HG03378 (cell line): ENCODE data around the gene NTSR2.

ENCODE experiments used
- ATAC-seq: cut with Tn5 transposase; IDR thresholded peaks from one replicate; pipeline ENCODE4 v1.9.1; 2021; ENCODE audit warnings: mild to moderate bottlenecking, moderate library complexity; ENCODE audit not compliant: unreplicated experiment

The NTSR2 gene

GRCh38 chr2:11658208-11659114 is 11.5 kb downstream of the NTSR2 start:
- ATAC-seq, result no peak

GRCh38 chr2:11657646-11658045 is 12.3 kb downstream of the NTSR2 start:
- no peak for ATAC-seq

- ATAC-seq, result no peak
These were observed 12.8 kb downstream of the NTSR2 start for GRCh38 chr2:11657195-11657594.

GRCh38 chr2:11656671-11657101 is 13.3 kb downstream of the NTSR2 start:
- no peak for ATAC-seq

GRCh38 chr2:11656252-11656651 is 13.7 kb downstream of the NTSR2 start:
- no peak for ATAC-seq

- ATAC-seq, result no peak
These were observed 14.5 kb downstream of the NTSR2 start for GRCh38 chr2:11655495-11655894.

- no peak for ATAC-seq
These were observed 17.4 kb downstream of the NTSR2 start for GRCh38 chr2:11652553-11652952.

GRCh38 chr2:11651856-11652548 is 18.0 kb downstream of the NTSR2 start:
- no peak for ATAC-seq

- no peak for ATAC-seq
These were observed 20.9 kb downstream of the NTSR2 start for GRCh38 chr2:11649093-11649492.

GRCh38 chr2:11647834-11648600 is 22.0 kb downstream of the NTSR2 start:
- no peak for ATAC-seq

GRCh38 chr2:11646530-11646929 is 23.5 kb downstream of the NTSR2 start:
- ATAC-seq, result no peak

GRCh38 chr2:11644293-11644692 is 25.7 kb downstream of the NTSR2 start:
- no peak for ATAC-seq

- no peak for ATAC-seq
These were observed 27.0 kb downstream of the NTSR2 start for GRCh38 chr2:11642972-11643371.

GRCh38 chr2:11640132-11640531 is 29.9 kb downstream of the NTSR2 start:
- no peak for ATAC-seq

- no peak for ATAC-seq
These were observed 30.5 kb downstream of the NTSR2 start for GRCh38 chr2:11639503-11639902.

- ATAC-seq, result no peak
These were observed 32.4 kb downstream of the NTSR2 start for GRCh38 chr2:11637546-11637945.

GRCh38 chr2:11636593-11637295 is 33.3 kb downstream of the NTSR2 start:
- no peak for ATAC-seq

GRCh38 chr2:11635141-11635540 is 34.9 kb downstream of the NTSR2 start:
- no peak for ATAC-seq

- no peak for ATAC-seq
These were observed 35.4 kb downstream of the NTSR2 start for GRCh38 chr2:11634584-11634983.

GRCh38 chr2:11633923-11634478 is 36.0 kb downstream of the NTSR2 start:
- no peak for ATAC-seq
